ENCODE results near the gene SFXN3. TPM values are rescaled to one million over a fixed set of nuclear protein-coding genes. Genes with fewer than 3 reads are reported as not detected.

SFXN3 gene
- total RNA-seq, 4 donors from 2014 or later, result 35.8 to 56.8 (median 43.3) TPM

DNA sequence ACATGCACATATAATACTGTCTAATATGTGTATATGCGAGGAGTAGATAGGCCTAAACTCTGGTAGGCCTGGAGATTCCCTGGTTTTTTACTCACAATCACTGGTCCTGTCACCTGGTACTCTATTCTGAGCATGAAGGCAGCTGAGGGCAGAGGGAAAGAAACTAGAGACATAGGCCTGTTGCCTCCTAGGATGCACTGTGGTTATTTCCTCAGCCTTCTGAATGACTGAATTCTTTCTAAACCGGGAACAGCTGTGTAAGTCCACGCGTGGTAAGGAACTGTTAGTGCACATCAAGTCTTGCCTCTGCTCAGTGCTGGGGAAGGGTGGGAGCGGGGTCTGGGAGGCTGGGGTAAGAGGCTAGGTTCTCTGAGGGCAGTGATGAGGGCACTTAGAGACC, 38.4 kb downstream of the SFXN3 start:
- Histone ChIP-seq H3K9me3 (no peaks in the 10 kb centered on the region), H3K4me1 (peaks cover 21 to 22% of the 10 kb centered on the region in 2 donors), H3K36me3 (no peaks in the 10 kb centered on the region), H3K27me3 (no peaks in the 10 kb centered on the region), H3K27ac (no peak overlapping the region), H3K4me3 (replicated peaks in 1 of 3) (no peak overlapping the region)
- DNase-seq, result no peak
- WGBS, 2 donors, result 82 to 87% methylated on average over 5 of the region's 5 CpGs
- TF ChIP-seq, protein P1, sequence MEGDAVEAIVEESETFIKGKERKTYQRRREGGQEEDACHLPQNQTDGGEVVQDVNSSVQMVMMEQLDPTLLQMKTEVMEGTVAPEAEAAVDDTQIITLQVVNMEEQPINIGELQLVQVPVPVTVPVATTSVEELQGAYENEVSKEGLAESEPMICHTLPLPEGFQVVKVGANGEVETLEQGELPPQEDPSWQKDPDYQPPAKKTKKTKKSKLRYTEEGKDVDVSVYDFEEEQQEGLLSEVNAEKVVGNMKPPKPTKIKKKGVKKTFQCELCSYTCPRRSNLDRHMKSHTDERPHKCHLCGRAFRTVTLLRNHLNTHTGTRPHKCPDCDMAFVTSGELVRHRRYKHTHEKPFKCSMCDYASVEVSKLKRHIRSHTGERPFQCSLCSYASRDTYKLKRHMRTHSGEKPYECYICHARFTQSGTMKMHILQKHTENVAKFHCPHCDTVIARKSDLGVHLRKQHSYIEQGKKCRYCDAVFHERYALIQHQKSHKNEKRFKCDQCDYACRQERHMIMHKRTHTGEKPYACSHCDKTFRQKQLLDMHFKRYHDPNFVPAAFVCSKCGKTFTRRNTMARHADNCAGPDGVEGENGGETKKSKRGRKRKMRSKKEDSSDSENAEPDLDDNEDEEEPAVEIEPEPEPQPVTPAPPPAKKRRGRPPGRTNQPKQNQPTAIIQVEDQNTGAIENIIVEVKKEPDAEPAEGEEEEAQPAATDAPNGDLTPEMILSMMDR (IDR thresholded peaks at IDR 0.05), result no peak
- TF ChIP-seq POLR2A (IDR thresholded peaks at IDR 0.05), result no peak
- intact Hi-C loops (cut with DNase I), result loop anchor here (5.0 kb wide), 1 partner anchor 37 kb away; the partner anchor contains the start of genes PDZD7 and SFXN3

DNA sequence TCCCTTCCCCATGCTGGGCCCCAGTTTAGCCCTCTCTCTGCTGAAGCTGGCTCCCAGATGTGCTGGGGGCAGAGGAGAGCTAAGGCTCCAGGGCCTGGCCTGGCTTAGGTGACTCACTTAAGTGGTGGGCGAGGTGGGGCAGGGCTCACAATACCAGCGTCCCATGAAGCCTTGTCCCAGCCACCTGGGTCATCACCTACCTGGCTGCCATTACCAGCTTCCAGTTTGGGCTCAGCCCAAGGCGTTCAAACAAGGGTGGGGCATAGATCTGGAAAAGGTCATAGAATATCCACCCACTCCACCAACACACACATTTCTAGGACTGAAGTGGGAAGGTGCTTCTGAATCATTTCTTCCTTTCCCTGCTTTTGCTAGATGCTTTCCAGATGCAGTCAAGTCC, 39.1 kb downstream of the SFXN3 start:
- Histone ChIP-seq H3K27ac (no peak overlapping the region), H3K27me3 (no peaks in the 10 kb centered on the region), H3K9me3 (no peaks in the 10 kb centered on the region), H3K4me1 (peaks cover 21 to 22% of the 10 kb centered on the region in 2 donors), H3K36me3 (no peaks in the 10 kb centered on the region), H3K4me3 (replicated peaks in 1 of 3) (no peak overlapping the region)
- DNase-seq, result no peak
- intact Hi-C loops (cut with DNase I), result no loop called here
- TF ChIP-seq, protein P1 (IDR thresholded peaks at IDR 0.05), result no peak
- TF ChIP-seq POLR2A (IDR thresholded peaks at IDR 0.05), result no peak
- 86 to 100% methylated on average over 1 to 3 of the region's 3 CpGs for WGBS, 2 donors

DNA sequence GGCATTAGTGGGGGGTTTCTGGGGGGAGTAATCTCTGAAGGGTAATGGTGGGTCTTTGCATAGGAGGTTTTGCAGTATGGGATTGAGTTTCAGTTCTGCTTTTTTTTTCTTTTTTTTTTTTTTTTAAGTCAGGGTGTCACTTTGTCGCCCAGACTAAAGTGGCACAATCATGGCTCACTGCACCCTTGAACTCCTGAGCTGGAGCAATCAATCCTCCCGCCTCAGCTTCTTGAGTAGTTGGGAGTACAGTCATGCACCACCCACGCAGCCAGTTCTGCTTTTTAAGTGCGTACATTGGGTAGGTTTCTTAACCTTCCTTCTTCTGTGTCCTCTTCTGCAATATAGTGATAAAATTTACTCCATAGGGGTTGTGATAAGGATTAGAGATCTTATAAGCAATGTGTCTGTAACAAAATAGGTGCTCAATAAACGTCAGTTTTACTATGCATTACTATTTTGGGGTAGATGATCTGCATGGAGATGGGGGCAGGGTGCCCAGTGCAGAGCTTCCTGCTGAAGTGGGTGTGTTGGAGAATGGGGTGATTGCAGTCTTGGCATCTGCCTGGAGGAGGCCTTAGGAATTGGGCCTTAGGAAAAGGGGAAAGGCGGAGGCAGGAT, 40.3 kb downstream of the SFXN3 start:
- TF ChIP-seq POLR2A (IDR thresholded peaks at IDR 0.05), result no peak
- TF ChIP-seq, protein P1 (IDR thresholded peaks at IDR 0.05), result no peak
- Histone ChIP-seq H3K4me3 (replicated peaks in 1 of 3) (no peak overlapping the region), H3K4me1 (peaks cover 12 to 13% of the 10 kb centered on the region in 2 donors), H3K27me3 (no peaks in the 10 kb centered on the region), H3K9me3 (no peaks in the 10 kb centered on the region), H3K36me3 (no peaks in the 10 kb centered on the region), H3K27ac (no peak overlapping the region)
- DNase-seq, result no peak
- WGBS, 2 donors, result 70 to 75% methylated on average over 6 of the region's 6 CpGs
- intact Hi-C loops (cut with DNase I), result no loop called here

DNA sequence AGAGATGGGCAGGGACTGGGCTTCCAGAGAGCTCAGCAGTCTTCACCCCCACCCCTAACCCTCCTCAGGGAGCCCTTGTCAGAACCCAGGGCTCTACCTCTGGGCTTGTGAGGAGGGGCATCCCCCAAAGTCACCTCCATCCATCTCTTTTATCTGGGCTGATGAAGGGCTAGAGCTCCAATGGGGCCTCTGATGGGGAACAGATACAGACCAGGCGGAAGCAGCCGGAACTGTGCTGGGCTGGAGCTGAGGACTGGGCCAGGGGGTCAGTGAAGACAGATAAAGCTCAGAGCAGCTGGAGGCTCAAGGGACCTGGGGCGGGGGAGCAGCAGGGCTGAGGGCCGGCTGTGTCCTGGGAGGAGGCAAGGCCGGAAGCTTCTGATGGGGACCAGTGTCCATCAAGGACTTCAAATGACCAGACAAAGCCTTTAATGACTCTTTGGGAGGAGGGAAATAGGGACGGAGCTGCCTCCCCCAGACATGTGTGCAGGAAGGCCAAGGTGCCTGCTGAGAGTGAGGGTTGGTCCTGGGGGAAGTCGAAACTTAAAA, 40.9 kb downstream of the SFXN3 start:
- WGBS, 2 donors, result 53 to 55% methylated on average over 7 of the region's 7 CpGs
- Histone ChIP-seq H3K36me3 (no peaks in the 10 kb centered on the region), H3K27me3 (no peaks in the 10 kb centered on the region), H3K4me1 (peaks cover 7% of the 10 kb centered on the region in 2 donors), H3K27ac (no peak overlapping the region), H3K4me3 (replicated peaks in 1 of 3) (no peak overlapping the region), H3K9me3 (no peaks in the 10 kb centered on the region)
- DNase-seq, result no peak
- intact Hi-C loops (cut with DNase I), result no loop called here
- TF ChIP-seq POLR2A (IDR thresholded peaks at IDR 0.05), result no peak
- TF ChIP-seq, protein P1 (IDR thresholded peaks at IDR 0.05), result no peak

DNA sequence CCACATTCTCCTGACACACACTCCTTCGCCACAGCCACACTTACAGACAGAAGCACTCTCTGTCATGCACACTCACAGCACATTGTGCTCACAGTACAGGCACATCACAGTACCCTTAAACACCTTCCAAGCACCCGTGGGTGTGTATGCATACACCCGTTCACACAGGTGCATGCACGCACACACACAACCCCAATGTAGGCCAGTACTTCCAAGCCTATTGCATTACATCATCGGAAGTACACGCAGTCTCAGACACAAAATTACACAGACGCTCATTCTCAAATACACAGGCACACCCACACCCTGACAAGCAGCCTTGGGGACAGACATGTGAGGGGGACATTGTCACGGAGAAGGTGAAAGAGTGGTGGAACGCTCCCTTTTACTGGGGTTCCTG, 41.9 kb downstream of the SFXN3 start:
- DNase-seq, result no peak
- no peaks in the 10 kb centered on the region for H3K27me3 ChIP-seq
- H3K27ac ChIP-seq, result no peak overlapping the region
- no peaks in the 10 kb centered on the region for H3K9me3 ChIP-seq
- no peaks in the 10 kb centered on the region for H3K36me3 ChIP-seq
- WGBS, 2 donors, result 64 to 65% methylated on average over 9 of the region's 9 CpGs
- no peak overlapping the region for H3K4me3 ChIP-seq (replicated peaks in 1 of 3)
- TF ChIP-seq, protein P1 (IDR thresholded peaks at IDR 0.05), result no peak
- no peak for TF ChIP-seq POLR2A (IDR thresholded peaks at IDR 0.05)
- H3K4me1 ChIP-seq, result no peaks in the 10 kb centered on the region
- intact Hi-C loops (cut with DNase I), result no loop called here
